ENCODE measurements around the gene SDCBP2. TPM values are rescaled to one million over a fixed set of nuclear protein-coding genes. Genes with fewer than 3 reads are reported as not detected.

SDCBP2 gene
- total and polyA plus RNA-seq, 10 of the 15 experiments (the other 5 are each of a cell fraction or from before 2014, with no cell fraction given) = 0.16 to 2.4 (median 1.1) TPM; not detected in 1

DNA sequence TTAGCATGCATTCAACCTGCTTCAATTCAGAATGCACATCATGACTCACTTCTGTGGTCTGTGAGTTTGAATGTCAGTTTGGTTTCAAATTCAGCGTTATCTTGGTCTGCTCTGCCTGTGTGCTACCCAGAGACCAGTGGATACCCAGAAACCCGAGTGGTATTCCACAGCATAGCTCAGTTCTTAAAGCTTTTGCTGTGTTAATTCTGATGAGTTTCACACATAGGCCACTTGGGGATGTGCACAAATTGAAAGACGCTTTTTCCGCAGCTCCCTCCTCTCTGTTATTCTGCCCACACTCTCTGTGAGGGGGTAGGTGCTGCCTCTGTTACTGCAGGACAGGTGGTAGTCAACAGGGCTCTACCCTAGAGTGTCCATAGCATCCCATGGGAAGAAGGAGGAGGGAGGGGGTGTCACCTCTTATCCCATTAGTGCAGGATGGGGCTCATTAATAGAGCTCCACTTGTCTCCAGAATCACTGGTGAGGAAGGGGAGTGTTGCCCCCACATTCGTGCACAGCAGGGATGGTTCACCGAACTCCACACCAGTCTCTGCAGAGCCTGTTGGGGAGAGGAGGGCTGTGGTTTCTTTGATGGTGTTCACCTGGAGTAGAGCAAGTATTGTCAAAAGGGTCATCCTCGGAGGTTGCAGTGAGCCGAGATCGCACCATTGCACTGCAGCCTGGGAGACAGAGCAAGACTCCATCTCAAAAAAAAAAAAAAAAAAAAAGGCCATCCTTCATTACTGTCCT is 29.2 kb upstream of the SDCBP2 start:
- in situ Hi-C loops (cut with MboI) (no loop called here), intact Hi-C loops (cut with micrococcal nuclease; ENCODE audit: unreplicated experiment) (no loop called here)
- BruUV-seq (replicated peaks) = no TSS peak
- H3K4me1 ChIP-seq (ENCODE audit: control insufficient read depth, insufficient read depth, low read length) = peaks cover 11% of the 10 kb centered on the region
- peak overlapping the region; percentile 41; the same call in 1 of the 2 replicates for H3K9ac ChIP-seq (ENCODE audit: control insufficient read depth, insufficient read depth, low read length)
- 42% methylated on average over 6 of the region's 9 CpGs for WGBS (ENCODE audit: insufficient coverage, insufficient replicate concordance, low lambda C conversion rate, missing lambda C conversion rate)
- H4K20me1 ChIP-seq (ENCODE audit: control insufficient read depth, insufficient read depth) = no peaks in the 10 kb centered on the region
- H3K4me2 ChIP-seq (ENCODE audit: control insufficient read depth, insufficient read depth) = peak overlapping the region; percentile 61
- TF ChIP-seq PML (IDR thresholded peaks at IDR 0.05; ENCODE audit: low read length) (0 out of 2 replicates have a peak, but pooled peaks have one; percentile 42), STAT3 (IDR thresholded peaks at IDR 0.05; ENCODE audit: low read depth, low read length) (no peak), TARDBP (IDR thresholded peaks at IDR 0.05; ENCODE audit: borderline replicate concordance) (0 out of 2 replicates have a peak, but pooled peaks have one; percentile 50), SUPT20H (IDR thresholded peaks at IDR 0.05; ENCODE audit: borderline replicate concordance, control insufficient read depth, low read depth, low read length) (no peak), GABPA (IDR thresholded peaks at IDR 0.05; ENCODE audit: low read depth) (no peak), RUNX3 (IDR thresholded peaks at IDR 0.05; ENCODE audit: low read length) (peak; percentile 84), JUNB (IDR thresholded peaks at IDR 0.05) (peak; percentile 36; the same call in 1 of the 2 replicates), NFIC (IDR thresholded peaks at IDR 0.05; ENCODE audit: low read depth, low read length) (0 out of 2 replicates have a peak, but pooled peaks have one; percentile 13)
- TF ChIP-seq, protein P1, sequence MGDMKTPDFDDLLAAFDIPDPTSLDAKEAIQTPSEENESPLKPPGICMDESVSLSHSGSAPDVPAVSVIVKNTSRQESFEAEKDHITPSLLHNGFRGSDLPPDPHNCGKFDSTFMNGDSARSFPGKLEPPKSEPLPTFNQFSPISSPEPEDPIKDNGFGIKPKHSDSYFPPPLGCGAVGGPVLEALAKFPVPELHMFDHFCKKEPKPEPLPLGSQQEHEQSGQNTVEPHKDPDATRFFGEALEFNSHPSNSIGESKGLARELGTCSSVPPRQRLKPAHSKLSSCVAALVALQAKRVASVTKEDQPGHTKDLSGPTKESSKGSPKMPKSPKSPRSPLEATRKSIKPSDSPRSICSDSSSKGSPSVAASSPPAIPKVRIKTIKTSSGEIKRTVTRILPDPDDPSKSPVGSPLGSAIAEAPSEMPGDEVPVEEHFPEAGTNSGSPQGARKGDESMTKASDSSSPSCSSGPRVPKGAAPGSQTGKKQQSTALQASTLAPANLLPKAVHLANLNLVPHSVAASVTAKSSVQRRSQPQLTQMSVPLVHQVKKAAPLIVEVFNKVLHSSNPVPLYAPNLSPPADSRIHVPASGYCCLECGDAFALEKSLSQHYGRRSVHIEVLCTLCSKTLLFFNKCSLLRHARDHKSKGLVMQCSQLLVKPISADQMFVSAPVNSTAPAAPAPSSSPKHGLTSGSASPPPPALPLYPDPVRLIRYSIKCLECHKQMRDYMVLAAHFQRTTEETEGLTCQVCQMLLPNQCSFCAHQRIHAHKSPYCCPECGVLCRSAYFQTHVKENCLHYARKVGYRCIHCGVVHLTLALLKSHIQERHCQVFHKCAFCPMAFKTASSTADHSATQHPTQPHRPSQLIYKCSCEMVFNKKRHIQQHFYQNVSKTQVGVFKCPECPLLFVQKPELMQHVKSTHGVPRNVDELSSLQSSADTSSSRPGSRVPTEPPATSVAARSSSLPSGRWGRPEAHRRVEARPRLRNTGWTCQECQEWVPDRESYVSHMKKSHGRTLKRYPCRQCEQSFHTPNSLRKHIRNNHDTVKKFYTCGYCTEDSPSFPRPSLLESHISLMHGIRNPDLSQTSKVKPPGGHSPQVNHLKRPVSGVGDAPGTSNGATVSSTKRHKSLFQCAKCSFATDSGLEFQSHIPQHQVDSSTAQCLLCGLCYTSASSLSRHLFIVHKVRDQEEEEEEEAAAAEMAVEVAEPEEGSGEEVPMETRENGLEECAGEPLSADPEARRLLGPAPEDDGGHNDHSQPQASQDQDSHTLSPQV (IDR thresholded peaks at IDR 0.05) = no peak
- ChIA-PET SMC1A (ENCODE audit: uncharacterized antibody, unreplicated experiment) (interaction anchor here (0.6 to 1.6 kb wide), 7 partner anchors 9 to 34 kb away, joined by 3 to 8 read pairs (median 3); no protein-coding TSS in a partner anchor), POLR2A (interaction anchor here (1.0 kb wide), 1 partner anchor 33 kb away, joined by 3 read pairs; no protein-coding TSS in a partner anchor), CTCF (interaction anchor here (0.7 to 1.6 kb wide), 2 partner anchors 77 to 145 kb away, joined by 3 to 4 read pairs; no protein-coding TSS in a partner anchor), RAD21 (ENCODE audit: unreplicated experiment) (no interaction called here)
- peaks cover 4% of the 10 kb centered on the region for H3K79me2 ChIP-seq (ENCODE audit: control insufficient read depth, insufficient read depth, low read length)
- no peak overlapping the region for H3K4me3 ChIP-seq
- no peak overlapping the region; the same call in 1 of the 2 replicates for H2AFZ ChIP-seq (ENCODE audit: control insufficient read depth, low read depth, low read length)
- FAIRE-seq = no peak
- no peaks in the 10 kb centered on the region for H3K27me3 ChIP-seq (replicated peaks in 1 of 2; ENCODE audit: control insufficient read depth in 2 of 2, insufficient read depth in 2 of 2, low read length in 1 of 2)
- DNase-seq (ENCODE audit: low read depth, low spot score) = no peak
- peaks cover 5% of the 10 kb centered on the region; the same call in 1 of the 3 replicates for H3K9me3 ChIP-seq (replicated peaks; ENCODE audit: control insufficient read depth, insufficient read depth, low read length)
- H3K36me3 ChIP-seq (ENCODE audit: control insufficient read depth in 2 of 2, insufficient read depth in 2 of 2, low read length in 1 of 2) = peaks cover 8 to 28% of the 10 kb centered on the region in 2 experiments
- peak overlapping the region; percentile 50 for H3K27ac ChIP-seq (ENCODE audit: control insufficient read depth, insufficient read depth)
- ATAC-seq = peak; percentile 62

Data from GM12878 (cell line).